HG02973 (cell line): ENCODE data around the gene SLC9A4.

Source experiments
- ATAC-seq: cut with Tn5 transposase; IDR thresholded peaks from one replicate; pipeline ENCODE4 v1.9.1; 2021; ENCODE audit warnings: moderate library complexity; ENCODE audit not compliant: unreplicated experiment

SLC9A4 gene

DNA sequence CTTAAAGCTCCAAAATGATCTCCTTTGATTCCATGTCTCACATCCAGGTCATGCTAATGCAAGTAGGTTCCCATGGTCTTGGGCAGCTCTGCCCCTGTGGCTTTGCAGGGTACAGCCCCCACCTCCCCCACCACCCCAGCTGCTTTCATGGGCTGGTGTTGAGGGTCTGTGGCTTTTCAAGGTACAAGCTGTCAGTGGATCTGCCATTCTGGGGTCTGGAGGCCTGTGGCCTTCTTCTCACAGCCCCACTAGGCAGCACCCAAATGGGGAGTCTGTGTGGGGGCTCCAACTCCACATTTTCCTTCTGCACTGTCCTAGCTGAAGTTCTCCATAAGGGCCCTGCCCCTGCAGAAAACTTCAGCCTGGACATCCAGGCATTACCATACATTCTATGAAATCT lies 19.0 kb downstream of the SLC9A4 start:
- ATAC-seq, result no peak

DNA sequence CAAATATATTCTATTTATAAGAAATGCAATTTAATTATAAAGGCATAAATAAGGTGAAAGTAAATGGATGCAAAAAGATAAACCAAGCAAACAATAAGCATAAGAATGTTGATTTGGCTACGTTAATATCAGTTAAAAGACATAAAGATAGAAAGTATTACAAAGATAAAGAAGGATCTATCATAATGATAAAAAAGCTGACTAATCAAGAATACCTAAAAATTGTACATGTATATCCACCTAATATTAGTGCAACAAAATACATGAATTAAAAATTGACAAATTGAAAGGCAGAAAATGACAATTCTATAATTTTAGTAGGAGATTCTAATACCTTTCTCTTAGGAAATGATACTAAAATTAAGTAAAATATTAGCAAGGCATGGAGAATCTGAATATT lies 21.5 kb downstream of the SLC9A4 start:
- ATAC-seq, result no peak

DNA sequence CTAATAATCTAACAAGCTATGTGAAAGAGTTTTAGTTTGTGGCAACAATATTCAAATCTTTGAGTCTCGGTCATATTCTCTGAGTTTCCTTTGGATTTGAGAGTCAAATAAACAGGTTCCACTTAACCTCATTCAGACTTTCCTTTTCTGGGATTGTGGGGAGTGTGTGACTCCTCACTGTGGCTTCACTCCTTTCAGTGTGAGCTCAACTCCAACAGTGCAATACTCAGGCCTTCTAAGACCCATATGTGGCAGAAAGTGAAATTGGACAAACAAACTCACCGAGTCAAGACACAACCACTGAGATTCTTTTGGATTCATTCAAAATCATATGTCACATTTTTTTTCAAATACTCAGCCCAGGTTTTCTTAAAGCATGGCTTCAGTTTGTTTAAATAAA lies 25.4 kb downstream of the SLC9A4 start:
- no peak for ATAC-seq

DNA sequence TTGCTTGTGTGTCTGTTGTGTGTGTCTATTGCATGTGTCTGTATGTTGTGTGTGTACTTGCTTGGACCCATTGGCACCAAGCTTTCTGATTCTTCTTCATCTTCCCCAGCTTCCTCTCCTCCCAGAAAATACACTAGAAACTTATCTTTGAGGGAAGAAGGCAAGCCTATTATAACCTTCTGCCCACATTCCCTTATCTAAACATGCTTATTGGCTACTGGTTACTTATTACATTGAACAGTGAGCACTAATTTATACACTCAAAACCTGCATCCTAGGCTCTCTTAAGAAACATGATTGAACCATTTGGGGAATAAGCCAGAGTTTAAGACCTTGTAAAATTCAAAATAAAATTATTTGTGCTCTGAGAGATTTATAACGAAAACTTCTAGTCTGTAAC lies 26.5 kb downstream of the SLC9A4 start:
- no peak for ATAC-seq

DNA sequence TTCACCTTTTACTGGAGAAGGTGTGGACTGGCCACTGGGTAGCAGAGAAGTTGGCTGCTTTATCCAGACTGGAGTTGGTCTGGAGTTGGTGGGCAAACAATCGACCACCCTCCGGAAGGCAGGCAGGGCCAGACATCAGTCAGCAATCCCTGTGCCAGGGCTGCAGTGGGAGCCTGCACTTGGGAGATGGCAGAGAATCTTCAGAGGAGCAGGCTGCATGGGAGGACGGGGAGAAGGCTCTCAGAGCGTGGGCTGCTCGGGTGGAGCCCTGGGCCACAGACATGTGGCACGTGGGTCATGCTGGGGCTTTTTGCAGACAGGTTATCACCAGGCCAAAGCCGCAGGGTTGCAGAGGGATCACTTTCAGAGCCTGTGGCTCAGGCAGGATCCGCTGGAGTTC lies 29.6 kb downstream of the SLC9A4 start:
- no peak for ATAC-seq

DNA sequence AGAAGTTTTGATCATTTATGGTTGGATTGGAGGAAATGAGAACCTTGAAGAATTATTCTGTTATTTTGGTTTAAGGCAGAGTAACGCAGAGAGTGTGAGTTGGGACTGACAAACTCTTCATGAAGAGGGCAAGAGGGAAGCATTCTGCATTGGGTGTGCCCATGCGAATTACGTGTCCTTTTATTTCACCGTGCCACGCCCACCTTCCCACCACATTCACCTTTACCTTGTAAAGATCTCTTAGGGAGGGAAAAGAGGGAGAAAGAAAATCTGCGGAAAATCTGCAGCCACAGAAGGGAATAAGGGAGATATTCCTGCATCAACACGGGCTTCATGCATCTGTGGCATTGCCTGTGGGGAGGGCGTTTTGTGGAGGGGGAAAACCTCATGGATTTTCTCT lies 31.8 kb downstream of the SLC9A4 start:
- ATAC-seq, result no peak

DNA sequence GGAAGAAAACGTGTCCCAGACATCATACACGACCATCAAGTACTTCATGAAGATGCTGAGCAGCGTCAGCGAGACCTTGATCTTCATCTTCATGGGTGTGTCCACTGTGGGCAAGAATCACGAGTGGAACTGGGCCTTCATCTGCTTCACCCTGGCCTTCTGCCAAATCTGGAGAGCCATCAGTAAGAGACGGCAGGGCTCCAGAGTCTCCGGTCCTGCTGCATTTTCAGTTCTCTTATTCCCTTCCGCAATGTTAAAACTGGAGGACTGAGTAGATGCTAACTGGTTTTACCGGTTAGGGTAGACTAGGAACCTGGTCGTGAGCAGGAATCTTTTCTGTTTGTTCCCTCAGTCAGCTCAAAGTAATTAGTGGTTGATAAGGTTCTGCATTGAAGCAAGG lies 32.3 kb downstream of the SLC9A4 start:
- no peak for ATAC-seq

DNA sequence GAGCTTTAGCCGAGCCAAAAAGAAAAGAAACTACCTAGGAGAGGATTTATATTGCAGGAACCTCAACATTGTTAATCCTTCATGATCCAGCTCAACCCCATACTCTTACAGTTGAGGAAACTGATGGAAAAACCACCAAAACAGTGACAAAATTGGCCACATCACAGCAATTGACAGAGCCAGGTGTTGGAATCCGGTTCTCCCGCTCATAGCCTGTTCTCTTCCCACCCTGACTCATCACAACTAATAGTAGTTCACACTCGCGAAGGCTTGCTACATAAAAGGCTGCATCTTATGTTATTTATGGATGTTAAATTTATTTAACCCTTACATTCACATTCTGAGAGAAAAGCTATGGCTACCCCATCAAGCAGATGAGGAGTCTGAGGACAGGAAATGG lies 33.7 kb downstream of the SLC9A4 start:
- ATAC-seq, result no peak

DNA sequence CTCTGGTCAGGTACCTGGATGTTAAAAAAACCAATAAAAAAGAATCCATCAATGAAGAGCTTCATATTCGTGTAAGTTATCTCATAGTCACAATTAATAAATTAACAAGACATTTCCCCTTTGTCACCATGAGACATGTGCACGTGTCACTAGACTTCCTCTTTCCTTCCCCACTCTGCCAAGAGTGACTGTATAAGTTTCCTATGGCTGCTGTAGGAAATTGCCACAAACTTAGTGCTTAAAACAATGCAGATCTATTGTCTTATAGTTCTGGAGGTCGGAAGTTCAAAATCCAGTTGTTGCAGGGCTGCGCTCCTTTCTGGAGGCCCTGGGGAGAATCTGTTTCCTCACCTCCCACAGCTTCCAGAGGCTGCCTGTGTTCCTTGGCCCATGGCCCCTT lies 35.8 kb downstream of the SLC9A4 start:
- no peak for ATAC-seq

DNA sequence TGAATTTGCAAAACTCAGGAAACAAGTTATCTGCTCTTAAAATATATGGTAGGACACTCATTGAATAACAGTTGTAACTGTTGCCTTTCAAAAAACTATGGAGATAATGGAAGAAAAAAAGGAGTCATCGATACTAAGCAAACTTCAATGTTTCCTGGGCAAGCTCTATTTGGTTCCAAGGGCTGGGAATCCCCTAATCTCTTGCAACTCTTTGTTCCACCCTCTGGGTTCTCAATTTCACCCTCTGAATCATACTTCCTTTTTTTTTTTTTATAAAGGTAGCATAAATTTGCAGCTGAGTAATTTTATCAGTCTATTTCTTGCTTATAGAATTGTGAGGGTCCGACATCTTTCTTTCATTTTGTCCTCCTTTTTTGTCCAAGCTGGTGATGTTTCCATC lies 36.7 kb downstream of the SLC9A4 start:
- ATAC-seq, result no peak

DNA sequence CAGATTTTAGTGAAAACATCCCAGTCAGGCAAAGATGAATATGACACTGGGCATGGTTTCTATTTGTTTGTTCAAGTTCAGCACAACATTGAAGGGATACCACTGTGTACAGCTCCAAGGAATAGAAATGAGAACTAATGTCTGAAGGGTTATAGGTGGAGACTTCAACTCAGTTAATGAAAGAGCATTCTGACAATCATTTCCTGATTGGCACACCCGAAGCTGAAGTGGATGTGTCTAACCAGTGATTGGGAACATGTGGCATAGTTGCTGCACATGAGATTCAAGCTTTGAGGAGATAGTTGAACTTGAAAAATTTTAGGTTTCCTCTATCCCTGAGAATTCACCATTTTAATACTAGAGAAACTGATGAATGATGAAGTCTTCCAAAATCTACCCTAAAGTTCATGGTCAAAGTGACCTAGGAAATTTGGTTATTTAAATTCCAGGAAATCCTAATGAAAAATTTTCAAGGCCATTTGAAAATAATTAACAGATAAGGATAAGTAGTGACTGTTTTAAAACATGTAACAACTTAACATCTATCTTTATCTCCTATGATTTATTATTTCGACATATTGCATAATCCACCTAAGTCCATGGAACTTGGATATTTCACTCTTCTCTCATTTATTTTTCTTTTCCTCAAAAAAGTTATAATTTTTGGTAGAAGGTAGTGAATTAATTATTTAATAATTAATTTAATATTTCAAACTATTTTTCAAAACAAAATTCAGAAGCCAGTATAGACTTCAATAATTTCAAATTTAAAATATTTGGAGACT lies 38.0 kb downstream of the SLC9A4 start:
- no peak for ATAC-seq

DNA sequence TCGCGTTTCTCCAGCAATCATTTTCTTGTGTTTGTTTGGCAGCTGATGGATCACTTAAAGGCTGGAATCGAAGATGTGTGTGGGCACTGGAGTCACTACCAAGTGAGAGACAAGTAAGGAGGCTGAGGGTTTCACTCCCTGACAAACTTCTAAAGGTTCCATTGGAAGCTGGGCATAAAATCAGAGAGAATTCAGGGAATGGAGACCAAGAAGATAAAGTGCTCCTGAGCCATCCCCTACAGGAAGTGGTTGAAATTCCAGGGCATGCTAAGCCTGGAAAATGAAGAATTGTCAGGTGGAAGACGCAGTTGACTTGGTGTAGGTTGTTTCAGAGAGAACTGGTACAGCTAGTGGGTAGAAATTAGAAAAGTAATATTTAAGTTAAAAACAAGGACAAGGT lies 39.1 kb downstream of the SLC9A4 start:
- no peak for ATAC-seq

DNA sequence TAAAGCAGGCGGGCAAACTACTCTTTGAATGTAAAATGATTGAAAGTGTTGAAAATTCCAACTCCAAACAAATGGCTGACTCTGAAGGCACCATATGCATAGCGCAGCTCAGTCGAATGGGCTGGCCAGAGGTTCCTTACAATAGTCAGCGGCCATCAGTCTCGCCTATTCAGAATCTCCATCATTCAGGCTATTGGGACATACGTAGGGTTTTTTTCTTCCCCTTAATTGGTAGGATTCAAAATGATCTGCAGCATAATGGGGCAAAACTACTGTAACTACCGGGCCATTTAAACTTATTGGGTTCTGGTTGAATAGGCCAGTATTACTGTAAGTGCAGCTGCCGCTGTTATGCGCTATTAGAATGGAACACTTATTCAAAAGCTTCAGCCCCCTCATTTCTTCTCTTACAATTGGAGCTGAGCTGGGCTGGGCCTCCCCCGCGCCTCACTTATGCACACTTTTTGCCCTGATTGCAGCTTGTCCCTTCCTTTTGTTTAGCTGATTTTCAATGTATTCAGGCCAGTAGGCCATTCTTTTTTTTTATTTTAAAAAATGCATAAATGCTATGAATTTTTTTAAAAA lies 40.4 kb downstream of the SLC9A4 start:
- no peak for ATAC-seq

DNA sequence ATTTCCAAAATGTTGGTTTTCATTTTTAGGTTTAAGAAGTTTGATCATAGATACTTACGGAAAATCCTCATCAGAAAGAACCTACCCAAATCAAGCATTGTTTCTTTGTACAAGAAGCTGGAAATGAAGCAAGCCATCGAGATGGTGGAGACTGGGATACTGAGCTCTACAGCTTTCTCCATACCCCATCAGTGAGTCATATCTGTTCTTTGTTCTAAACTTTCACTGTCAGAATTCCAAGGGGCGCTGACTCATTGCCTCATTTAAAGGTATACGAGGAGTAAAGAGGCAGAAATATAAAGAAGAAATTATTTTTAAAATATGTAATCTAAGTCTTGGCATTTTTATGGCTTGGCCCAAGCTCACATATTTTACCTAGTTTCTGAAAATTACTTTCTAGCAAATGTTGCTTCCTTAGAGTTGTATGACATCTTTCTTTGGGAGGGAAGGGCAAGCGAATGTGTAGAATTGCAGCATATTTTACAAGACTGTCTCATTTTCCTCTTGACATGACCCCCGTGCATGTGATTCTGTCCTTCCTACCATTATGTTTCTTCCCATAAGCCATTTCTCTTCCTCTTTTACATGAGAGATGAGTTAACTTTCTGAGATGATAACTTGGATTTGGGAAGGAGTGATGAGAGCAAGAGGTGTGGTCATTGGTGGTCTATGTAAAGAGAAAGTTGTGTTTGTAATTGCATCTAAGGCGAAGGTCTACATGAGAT lies 41.2 kb downstream of the SLC9A4 start:
- no peak for ATAC-seq

DNA sequence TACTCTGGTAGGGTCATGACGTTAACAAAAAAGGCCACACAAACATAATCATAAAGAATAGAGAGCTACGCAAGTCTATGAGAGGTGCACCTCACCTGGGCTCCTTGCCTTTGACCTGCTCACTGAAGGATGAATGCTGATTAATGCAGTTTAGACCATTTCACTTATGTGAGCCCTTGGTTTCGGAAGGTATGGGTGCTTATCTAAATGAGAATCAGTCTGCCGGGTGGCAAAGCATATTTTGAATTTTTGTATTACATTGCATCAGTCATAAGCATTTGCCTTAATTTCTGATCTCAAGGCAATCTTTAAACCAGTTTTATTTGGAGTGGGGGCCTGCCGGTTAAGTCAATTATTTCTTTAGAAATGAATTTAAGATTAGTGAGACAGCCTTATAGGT lies 42.8 kb downstream of the SLC9A4 start:
- no peak for ATAC-seq

DNA sequence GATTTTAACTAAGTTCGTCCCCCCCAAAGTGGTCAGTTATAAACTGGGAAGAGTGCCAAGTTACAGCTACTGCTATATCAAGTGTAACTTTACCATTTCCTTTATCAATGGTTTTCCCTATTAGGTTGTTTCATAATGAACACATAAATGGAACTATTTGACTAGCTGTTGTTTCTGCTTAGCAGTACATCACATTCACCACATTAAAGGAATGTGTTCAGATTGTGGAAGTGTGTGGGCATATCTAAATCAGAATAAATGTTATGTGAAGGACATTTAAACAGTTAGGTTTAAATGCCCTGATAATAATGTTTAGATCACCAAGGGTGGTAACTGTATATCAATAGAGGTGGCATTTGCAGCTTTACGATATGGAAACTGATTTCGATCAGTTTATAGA lies 45.1 kb downstream of the SLC9A4 start:
- ATAC-seq, result no peak

DNA sequence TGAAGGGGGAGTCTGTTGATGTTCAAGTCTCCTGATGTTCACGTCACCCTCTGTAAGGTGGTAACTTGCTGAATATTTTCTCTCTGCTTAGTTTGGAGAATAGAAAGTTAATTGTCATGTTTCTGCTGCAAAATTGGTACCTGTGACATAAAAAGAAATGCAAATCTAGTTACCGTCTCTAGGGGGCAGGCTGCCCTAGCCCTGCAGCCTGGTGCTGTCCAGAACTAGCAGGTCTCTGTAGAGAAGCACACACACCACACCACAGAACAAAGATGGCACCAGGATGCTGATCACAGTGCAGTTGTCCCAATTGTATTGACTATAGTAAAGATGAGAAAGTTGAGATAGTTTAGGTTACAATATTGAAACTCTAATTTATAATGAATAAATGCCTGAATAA lies 47.0 kb downstream of the SLC9A4 start:
- ATAC-seq, result peak; percentile 78

DNA sequence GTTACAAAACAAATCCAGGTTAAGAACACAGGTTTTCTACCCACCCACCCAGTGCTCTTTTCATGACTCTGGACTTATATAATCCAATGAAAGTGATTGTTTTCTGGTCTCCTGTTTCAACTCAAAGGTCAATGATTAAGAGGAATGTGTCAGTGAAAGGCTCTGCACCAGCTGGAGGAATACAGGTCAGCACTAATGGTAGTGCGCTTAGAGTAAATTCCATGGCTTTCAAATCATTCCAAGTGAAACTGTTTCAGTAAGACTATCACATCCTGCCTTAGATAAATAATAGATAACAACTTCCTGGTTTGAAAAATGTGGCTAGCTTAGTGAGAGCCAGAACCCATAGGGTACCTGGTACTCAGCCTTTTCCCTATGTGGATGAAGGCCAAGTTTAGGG lies 47.8 kb downstream of the SLC9A4 start:
- ATAC-seq, result no peak

DNA sequence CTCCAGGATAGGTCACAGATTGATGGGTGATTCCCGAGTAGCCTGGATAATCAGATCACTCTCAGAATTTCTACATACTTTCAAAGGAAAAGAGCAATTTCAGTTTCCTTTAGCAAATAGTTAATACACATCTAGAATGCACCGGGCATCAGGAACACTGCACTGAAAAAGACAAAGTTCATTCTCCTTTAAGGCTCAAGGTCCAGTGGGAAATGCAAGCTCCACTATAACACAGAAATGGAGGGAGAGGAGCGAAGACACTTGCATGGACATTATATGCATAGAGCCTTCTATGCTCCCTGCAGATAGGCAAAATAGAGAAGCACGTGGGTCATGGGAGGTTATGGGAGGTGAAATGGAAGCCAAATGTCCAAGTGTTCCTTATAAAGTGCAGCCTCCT lies 49.1 kb downstream of the SLC9A4 start:
- ATAC-seq, result no peak

DNA sequence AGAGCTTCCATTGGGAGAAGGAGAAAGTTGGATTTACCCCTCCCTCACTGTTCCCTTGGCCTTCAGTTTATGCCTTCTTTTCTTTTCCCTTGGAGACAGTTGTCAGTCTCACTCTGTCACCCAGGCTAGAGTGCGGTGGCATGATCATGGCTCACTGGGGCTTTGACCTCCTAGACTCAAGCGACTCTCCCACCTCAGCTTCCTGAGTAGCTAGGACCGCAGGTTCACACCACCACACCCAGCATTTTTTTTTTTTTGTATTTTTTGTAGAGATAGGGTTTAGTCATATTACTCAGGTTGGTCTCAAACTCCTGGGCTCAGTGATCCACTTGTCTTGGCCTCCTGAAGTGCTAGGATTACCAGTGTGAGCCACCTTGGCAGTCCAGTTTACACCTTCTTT lies 49.9 kb downstream of the SLC9A4 start:
- ATAC-seq, result no peak

DNA sequence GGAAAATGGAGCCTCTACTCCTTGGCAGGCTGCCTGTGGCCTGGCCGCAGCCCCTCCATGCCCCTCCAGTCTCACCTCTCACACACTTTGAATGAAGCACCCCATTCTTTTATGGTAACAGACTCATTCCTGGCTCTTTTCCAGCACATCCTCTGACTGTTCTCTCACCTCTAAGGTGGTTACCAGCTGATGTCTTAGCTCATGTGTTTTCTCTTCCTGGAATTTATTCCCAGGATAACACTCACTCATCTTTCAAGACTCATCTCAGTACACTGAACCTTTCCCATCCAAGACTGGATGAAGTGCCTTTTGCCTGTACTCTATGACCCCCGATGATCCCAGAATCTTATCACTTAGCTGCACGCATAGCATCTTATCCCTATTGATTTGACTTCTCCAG lies 50.6 kb downstream of the SLC9A4 start:
- no peak for ATAC-seq

DNA sequence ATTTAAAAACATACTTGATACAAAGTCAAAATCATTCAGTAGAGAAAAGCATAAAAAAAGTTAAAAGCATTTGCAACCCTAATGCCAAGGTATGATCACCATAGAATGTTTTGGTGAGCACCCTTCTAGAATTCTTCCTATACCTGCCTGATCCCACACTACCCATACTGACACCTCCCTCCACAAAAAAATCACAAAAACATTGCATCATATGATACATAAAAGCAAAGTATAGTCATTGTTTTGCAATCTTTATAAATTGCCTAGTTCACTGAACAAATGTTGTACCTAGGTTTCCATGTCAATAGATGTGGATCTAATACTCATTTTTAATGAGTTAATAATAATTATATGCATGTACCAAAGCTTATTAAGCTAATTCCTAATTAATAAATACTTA lies 54.1 kb downstream of the SLC9A4 start:
- no peak for ATAC-seq
